Stimulated activated CD8-positive, alpha-beta memory T cell treated with anti-CD3 and anti-CD28 coated beads, Interleukin-4, amount 100 ng/mL, for 4 hours (primary cell): ENCODE data around the gene CALB2.
"Not testable (repeated sequence)": the region's sequence is repeated elsewhere in the genome, so short reads cannot be mapped to it uniquely, and the experiment has no call there.

ENCODE experiments used
- DNase-seq, 2 donors: peaks; one replicate each; pipeline ENCODE4 v3.0.0-alpha.2; 2020; ENCODE audit warnings: low read depth in 2 of 2, low spot score in 1 of 2

CALB2 gene

DNA sequence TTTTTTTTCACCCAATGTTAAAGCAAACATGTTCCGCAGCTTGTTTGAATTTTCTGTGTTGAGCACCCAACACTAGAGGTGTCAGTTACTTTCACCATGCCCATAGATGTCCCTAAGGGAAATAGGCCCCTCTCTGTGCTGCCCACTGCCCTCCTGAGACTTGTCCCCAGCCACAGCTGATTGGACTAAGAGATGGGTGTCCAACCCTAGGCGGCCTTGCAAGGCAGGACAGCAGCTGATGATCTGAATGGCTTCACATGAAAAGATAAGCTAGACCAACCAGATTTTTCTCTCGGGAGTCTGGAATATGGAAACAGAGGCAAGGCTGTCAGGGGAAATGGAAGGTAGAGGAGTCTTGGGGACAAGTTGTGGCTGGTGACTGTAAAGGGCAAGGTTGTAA, 6.1 kb upstream of the CALB2 start:
- DNase-seq: no peak

DNA sequence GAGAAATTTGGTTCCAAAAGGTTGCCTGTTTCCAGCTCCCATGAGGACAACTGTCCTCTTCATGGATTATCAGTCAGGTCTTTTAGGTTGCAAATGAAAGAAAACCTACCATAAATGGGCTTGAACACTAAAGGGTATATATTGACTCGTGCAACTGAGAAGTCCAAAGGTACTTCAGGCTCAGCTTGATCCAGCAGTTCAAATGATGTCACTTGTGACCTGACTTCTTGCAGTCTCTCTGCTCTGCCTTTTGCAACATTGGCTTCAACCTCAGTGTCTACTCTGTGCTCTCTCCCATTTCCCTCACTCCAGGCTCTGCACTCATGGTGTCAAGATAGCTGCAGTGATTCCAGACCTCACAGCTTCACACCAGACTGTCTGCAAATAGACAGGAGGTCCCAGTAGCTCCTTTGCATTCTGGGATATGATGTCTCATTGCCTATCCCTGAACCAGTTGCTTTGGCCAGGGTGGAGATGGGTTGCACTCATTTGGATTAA, 5.5 kb upstream of the CALB2 start:
- DNase-seq: no peak

- no peak for DNase-seq
Measured at GRCh38 chr16:71353736-71354135, 4.8 kb upstream of the CALB2 start.

- DNase-seq: no peak
Measured at GRCh38 chr16:71354156-71354555, 4.4 kb upstream of the CALB2 start.

DNA sequence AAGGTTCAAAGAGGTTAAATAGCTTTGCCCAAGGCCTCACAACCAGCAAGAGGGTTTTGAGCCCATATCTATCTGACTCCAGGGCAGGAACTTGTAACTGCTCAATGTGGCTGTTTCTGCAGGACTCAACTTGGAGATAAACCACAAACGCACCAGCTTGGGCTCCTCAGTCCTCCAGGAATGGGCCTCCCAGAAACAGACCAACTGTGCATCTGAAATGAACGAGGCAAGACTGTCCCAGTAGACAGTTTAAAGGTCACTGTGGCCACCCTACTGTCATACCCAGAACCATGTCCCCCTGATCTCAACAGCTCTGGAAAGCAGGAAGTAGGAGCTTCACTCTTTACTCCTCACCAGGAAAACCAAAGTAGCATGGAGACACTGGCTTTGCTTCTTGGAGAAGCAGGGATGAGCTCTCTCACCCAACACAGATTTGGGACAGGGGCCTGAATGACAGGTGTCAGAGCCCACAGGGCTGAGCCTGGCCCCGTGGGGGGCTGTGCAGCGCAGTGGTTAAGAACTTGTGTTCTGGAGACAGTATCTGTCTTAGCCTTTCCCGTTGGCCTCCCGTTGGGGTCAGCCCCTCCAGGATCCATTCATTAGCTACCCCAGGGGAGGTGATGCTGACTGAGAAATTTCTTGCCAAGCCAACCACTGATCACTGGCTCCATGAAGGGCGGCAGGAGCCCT, 2.3 kb upstream of the CALB2 start:
- DNase-seq: no peak

- DNase-seq: not testable (repeated sequence)
Measured at GRCh38 chr16:71356936-71357335, 1.6 kb upstream of the CALB2 start.

DNA sequence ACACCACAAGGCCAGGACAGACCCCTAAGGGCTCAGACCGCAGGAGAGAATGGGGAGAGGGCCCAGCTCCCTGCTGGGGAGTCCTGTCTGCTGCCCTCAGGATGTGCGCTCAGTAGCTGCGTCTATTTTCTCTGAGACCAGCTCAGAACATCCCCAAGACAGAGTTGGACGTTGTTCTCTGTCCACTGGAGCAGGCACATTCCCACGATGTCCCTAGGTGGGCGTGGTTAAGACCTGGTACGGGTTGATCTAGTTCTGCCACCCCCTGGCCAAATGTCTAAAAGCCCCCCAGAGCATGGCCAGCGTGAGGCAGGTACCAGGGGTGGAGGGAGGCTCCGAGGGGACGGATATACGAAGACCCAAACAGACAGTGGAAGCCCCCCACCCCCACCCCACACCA, 842 bp upstream of the CALB2 start:
- no peak for DNase-seq

GRCh38 chr16:71359431-71359830, 908 bp downstream of the CALB2 start:
- no peak for DNase-seq

DNA sequence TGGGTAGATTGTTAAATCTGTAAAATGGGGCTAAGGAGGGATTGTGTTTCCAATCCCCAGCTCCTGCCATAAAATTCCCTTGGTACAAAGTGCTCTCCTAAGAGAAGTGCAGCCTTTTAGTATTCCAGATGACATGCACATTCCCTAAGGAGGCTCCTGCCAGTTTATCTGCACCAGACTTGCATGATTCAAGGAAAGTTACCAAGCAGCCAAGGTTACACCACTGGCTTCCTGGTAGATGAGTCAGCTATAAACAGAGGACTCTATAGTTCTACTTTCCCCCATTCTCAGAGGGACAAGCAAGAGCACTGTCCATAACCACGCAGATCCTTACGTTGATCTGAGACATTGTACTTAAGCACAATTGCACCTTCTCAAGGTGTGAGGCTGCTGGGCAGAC, 1.9 kb downstream of the CALB2 start:
- no peak for DNase-seq

- DNase-seq: no peak
Measured at GRCh38 chr16:71364133-71364681, 5.7 kb downstream of the CALB2 start.

GRCh38 chr16:71365021-71365420, 6.5 kb downstream of the CALB2 start:
- no peak for DNase-seq

DNA sequence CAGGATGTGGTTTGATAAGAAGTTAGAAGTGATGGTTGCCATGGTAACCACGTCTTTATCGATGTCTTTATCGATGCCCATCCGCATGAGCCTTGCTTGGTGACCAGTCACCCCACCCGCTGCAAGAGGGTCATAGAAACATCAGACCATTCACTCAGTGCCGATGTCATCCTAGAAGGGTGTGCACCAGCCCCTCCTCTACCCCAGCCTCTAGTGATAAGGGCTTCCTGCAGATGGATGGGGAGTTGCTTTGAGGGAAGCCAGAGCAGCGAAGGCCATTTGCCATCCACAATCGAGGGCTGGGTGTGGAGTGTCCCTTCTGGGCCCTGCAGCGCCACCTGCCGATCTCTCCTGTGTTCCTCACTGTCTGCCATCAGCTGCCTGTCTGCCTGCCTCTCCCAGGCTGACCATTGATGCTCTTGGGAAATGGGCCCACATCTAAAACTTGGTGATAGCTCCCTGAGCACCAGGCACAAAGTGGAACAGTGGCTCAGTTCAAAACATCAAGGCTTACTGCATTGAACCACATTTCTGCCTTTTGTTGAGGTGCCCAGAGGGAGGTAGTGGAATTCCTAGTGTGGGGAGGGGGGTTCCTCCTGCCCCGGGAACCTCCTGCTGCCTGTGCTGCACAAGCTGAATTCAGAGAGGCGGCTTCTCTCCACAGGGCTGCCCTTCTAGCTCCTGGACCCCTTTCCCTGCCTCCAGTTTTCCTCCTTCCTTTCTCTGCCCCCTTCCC, 8.9 kb downstream of the CALB2 start:
- DNase-seq: no peak

DNA sequence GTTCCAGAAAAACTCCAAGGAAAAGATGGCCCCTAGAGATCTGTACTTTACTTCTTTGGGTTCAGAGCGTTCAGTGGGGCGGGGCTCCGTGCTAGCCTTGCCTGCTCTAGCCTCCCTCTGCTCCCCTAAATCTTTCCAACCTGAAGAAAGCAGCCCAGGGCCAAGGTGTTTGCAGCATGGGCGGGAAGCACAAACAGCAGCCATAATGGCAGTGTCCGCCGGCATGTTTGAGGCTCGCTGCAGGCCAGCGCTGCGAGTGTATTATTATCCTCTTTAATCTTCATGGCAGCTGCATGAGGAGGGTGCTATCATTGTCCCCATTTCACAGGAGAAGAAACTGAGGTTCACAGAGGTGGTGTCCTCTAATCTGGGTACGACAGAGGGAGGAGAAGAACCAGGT, 10.4 kb downstream of the CALB2 start:
- no peak for DNase-seq

DNA sequence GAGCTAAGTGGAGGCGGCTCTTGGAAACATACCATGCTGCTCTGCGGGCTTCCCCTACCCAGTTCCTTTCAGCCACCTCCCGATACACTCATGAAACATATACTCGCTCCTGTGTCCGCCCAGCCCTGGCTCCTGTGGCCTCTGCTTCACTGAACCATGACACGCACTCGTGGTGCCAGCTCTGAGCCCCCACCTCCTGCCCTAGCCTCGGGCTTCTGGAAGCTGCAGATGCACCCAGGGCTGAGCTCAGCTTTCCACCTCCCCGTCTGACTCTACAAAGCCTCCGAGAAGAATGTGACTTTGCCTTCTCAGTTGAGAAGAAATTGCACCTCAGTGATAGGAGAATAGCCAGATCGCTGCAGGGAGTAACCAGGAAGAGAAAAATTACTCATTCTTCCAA, 11.0 kb downstream of the CALB2 start:
- no peak for DNase-seq

DNA sequence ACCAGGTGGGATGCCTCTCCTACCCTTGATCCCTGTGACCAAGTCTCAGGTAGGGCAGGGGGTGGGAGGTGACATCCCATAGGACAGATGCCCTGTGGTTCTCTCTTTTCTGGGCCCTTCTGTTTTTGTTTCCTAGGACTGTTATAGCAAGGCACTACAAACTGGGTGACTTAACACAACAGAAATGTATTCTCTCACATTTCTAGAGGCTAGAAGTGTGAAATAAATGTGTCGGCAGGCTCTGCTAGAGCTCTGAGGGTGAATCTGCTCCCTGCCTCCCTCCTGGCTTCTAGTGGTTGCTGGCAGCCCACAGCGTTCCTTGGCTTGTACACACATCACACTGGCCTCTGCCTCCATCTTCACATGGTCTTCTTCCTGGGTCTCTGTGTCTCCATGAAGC, 12.7 kb downstream of the CALB2 start:
- no peak for DNase-seq

DNA sequence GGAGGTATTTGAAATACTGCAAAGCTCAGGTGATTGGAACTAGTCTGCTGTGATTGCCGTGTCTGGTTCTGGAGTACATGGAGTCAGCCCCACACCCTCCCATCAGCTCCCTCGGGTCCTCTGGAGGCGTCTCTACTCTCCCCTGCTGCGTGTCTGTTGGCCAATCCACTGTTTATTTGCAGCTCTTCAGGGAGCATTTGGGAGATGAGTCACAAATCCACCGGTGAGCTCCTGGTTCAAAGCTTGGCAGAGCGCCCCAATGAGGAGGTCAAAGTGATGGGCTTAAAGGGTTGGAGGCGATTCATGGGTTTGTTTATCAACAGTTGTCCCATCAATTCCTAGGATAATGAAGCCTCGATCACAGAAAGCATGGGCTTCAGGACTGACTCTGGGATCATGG, 14.6 kb downstream of the CALB2 start:
- DNase-seq: no peak

GRCh38 chr16:71376465-71377157, 18.1 kb downstream of the CALB2 start:
- DNase-seq: no peak

- no peak for DNase-seq
Measured at GRCh38 chr16:71379711-71380110, 21.2 kb downstream of the CALB2 start.

GRCh38 chr16:71380831-71381230, 22.3 kb downstream of the CALB2 start:
- DNase-seq: no peak

- no peak for DNase-seq
Measured at GRCh38 chr16:71383054-71383773, 24.7 kb downstream of the CALB2 start.

- DNase-seq: no peak
Measured at GRCh38 chr16:71384073-71384724, 25.7 kb downstream of the CALB2 start.
